CD4-positive, alpha-beta memory T cell (primary cell): ENCODE data around the gene BIVM. TPM values are rescaled to one million over a fixed set of nuclear protein-coding genes. Genes with fewer than 3 reads are reported as not detected.

ENCODE experiments used
- CTCF ChIA-PET: fragments of 350-600 bp; sonication (Branson Sonifier 250); formaldehyde crosslinking; loops from one replicate; lab custom pipeline; 2021; ENCODE audit warnings: inconsistent platforms; ENCODE audit not compliant: partially characterized antibody; lab: Charles Lee
- POLR2A ChIA-PET: fragments of 350-600 bp; sonication (Branson Sonifier 250); formaldehyde crosslinking; loops from one replicate; lab custom pipeline; 2021; ENCODE audit not compliant: partially characterized antibody; lab: Charles Lee
- DNase-seq, 5 donors: peaks; one replicate each; pipeline versions ENCODE4 v3.0.0 to v3.0.0-alpha.2; 2020 to 2022; ENCODE audit warnings: mixed read lengths in 1 of 5
- H3K27ac ChIP-seq: one replicate; pipeline ENCODE4 v1.7.0; 2013; ENCODE audit warnings: low read depth, low read length
- H3K27me3 ChIP-seq: 2 replicates; pipeline ENCODE4 v1.7.0; 2013; ENCODE audit warnings: mild to moderate bottlenecking, low read length, moderate library complexity; ENCODE audit not compliant: insufficient read depth
- H3K36me3 ChIP-seq: 2 replicates; pipeline ENCODE4 v1.7.0; 2013; ENCODE audit warnings: mild to moderate bottlenecking, low read length, moderate library complexity; ENCODE audit not compliant: insufficient read depth
- H3K4me1 ChIP-seq: 2 replicates; pipeline ENCODE4 v1.7.0; 2013; ENCODE audit warnings: mild to moderate bottlenecking, low read length, moderate library complexity; ENCODE audit not compliant: insufficient read depth
- H3K4me3 ChIP-seq, 2 donors: one replicate each; pipeline ENCODE4 v1.7.0; 2013; ENCODE audit warnings: low read length in 2 of 2, mild to moderate bottlenecking in 1 of 2
- H3K9me3 ChIP-seq, 2 donors: one replicate each; pipeline ENCODE4 v1.7.0; 2013; ENCODE audit warnings: low read length in 2 of 2, control low read depth in 1 of 2; ENCODE audit not compliant: control insufficient read depth in 1 of 2
- H3K27ac Mint-ChIP-seq, 7 donors: one replicate each; pipeline ENCODE4 v1.8.0; 2020 to 2021; ENCODE audit warnings: mixed read lengths in 7 of 7, mild to moderate bottlenecking in 6 of 7, inconsistent platforms in 3 of 7, moderate library complexity in 3 of 7
- H3K27me3 Mint-ChIP-seq, 2 donors: one replicate each; pipeline ENCODE4 v1.8.0; 2020 to 2021; ENCODE audit warnings: mixed read lengths in 2 of 2
- H3K36me3 Mint-ChIP-seq, 2 donors: one replicate each; pipeline ENCODE4 v1.8.0; 2020 to 2021; ENCODE audit warnings: mixed read lengths in 2 of 2, inconsistent platforms in 1 of 2, mild to moderate bottlenecking in 1 of 2
- H3K4me1 Mint-ChIP-seq, 4 donors: one replicate each; pipeline ENCODE4 v1.8.0; 2020 to 2021; ENCODE audit warnings: mixed read lengths in 4 of 4, mild to moderate bottlenecking in 1 of 4
- H3K4me3 Mint-ChIP-seq, 8 donors: one replicate each; pipeline ENCODE4 v1.8.0; 2020 to 2021; ENCODE audit warnings: mixed read lengths in 8 of 8, mild to moderate bottlenecking in 7 of 8, moderate library complexity in 6 of 8, inconsistent platforms in 3 of 8
- H3K9me3 Mint-ChIP-seq, 8 donors: one replicate each; pipeline ENCODE4 v1.8.0; 2020 to 2021; ENCODE audit warnings: mixed read lengths in 8 of 8, mild to moderate bottlenecking in 5 of 8, inconsistent platforms in 3 of 8, moderate library complexity in 1 of 8
- intact Hi-C: fragments of 100-400 bp; cut with micrococcal nuclease; formaldehyde crosslinking; loops from one replicate; pipeline ENCODE4 v1.15.1; 2023
- polyA plus RNA-seq, 2 donors: library from polyadenylated mRNA; unstranded; fragments of 300-500 nt; fragmentation: Illumina TruSeq; gene quantifications; one replicate each; pipeline ENCODE4 v1.2.3, GENCODE V29; 2021
- total RNA-seq, 2 experiments: library from RNA; stranded (reverse); gene quantifications; one replicate each; pipeline ENCODE4 v1.2.3, GENCODE V29; 2021

The BIVM gene
- total and polyA plus RNA-seq, 4 experiments from 2014 or later: 7.4 to 10.9 (median 9.8) TPM

- no peaks in the 10 kb centered on the region for H3K27me3 ChIP-seq
- no peaks in the 10 kb centered on the region for H3K27me3 Mint-ChIP-seq
- H3K27ac ChIP-seq: no peak overlapping the region
- peaks cover 0 to 1% (median 0%) of the 10 kb centered on the region in 8 donors for H3K9me3 Mint-ChIP-seq
- H3K36me3 Mint-ChIP-seq: peaks cover 1 to 5% of the 10 kb centered on the region in 2 donors
- ChIA-PET CTCF (no interaction called here), POLR2A (no interaction called here)
- H3K4me1 ChIP-seq: peaks cover 5% of the 10 kb centered on the region
- no peak overlapping the region for H3K4me3 ChIP-seq
- H3K4me1 Mint-ChIP-seq: peaks cover 16 to 25% (median 19%) of the 10 kb centered on the region in 4 donors
- H3K27ac Mint-ChIP-seq: no peak overlapping the region
- no peaks in the 10 kb centered on the region for H3K36me3 ChIP-seq
- intact Hi-C loops: no loop called here
- no peak for DNase-seq
- H3K9me3 ChIP-seq: no peaks in the 10 kb centered on the region
- H3K4me3 Mint-ChIP-seq: no peak overlapping the region
Measured at GRCh38 chr13:102805680-102806079, 6.8 kb downstream of the BIVM start.

- intact Hi-C loops: no loop called here
- peaks cover 3% of the 10 kb centered on the region for H3K4me1 ChIP-seq
- Mint-ChIP-seq H3K4me3 (no peak overlapping the region), H3K36me3 (peaks cover 5 to 21% of the 10 kb centered on the region in 2 donors), H3K4me1 (peaks cover 5 to 12% (median 9%) of the 10 kb centered on the region in 4 donors), H3K27me3 (no peaks in the 10 kb centered on the region), H3K27ac (no peak overlapping the region), H3K9me3 (peaks cover 0 to 12% (median 6%) of the 10 kb centered on the region in 8 donors)
- no peaks in the 10 kb centered on the region for H3K9me3 ChIP-seq
- H3K27ac ChIP-seq: no peak overlapping the region
- ChIA-PET CTCF (no interaction called here), POLR2A (interaction anchor here (1.0 to 1.7 kb wide), 2 partner anchors 34 to 38 kb away, joined by 4 to 5 read pairs; partner anchors contain the start of genes ERCC5 and TEX30)
- H3K27me3 ChIP-seq: no peaks in the 10 kb centered on the region
- DNase-seq: no peak
- no peak overlapping the region for H3K4me3 ChIP-seq
- H3K36me3 ChIP-seq: no peaks in the 10 kb centered on the region
Measured at GRCh38 chr13:102807699-102808098, 8.8 kb downstream of the BIVM start.

- H3K27me3 ChIP-seq: no peaks in the 10 kb centered on the region
Measured at GRCh38 chr13:102812611-102813287, 13.8 kb downstream of the BIVM start.

GRCh38 chr13:102814025-102814607, 15.2 kb downstream of the BIVM start:
- peaks cover 19 to 37% of the 10 kb centered on the region in 2 donors for H3K36me3 Mint-ChIP-seq
- H3K27me3 Mint-ChIP-seq: no peaks in the 10 kb centered on the region
- Histone ChIP-seq H3K36me3 (peaks cover 5% of the 10 kb centered on the region), H3K27me3 (no peaks in the 10 kb centered on the region), H3K27ac (no peak overlapping the region), H3K9me3 (no peaks in the 10 kb centered on the region), H3K4me3 (no peak overlapping the region), H3K4me1 (peaks cover 4% of the 10 kb centered on the region)
- ChIA-PET POLR2A (no interaction called here), CTCF (no interaction called here)
- DNase-seq: no peak
- no peak overlapping the region for H3K27ac Mint-ChIP-seq
- intact Hi-C loops: no loop called here
- H3K9me3 Mint-ChIP-seq: peaks cover 0 to 12% (median 6%) of the 10 kb centered on the region in 8 donors
- no peak overlapping the region for H3K4me3 Mint-ChIP-seq
- H3K4me1 Mint-ChIP-seq: peaks cover 3 to 7% (median 5%) of the 10 kb centered on the region in 4 donors

More at GRCh38 chr13:102812611-102813287, 13.8 kb downstream of the BIVM start:
- Mint-ChIP-seq H3K4me3 (no peak overlapping the region), H3K9me3 (peaks cover 0 to 12% (median 6%) of the 10 kb centered on the region in 8 donors), H3K27me3 (no peaks in the 10 kb centered on the region), H3K27ac (no peak overlapping the region), H3K36me3 (peaks cover 15 to 36% of the 10 kb centered on the region in 2 donors), H3K4me1 (peaks cover 7 to 12% (median 7%) of the 10 kb centered on the region in 4 donors)
- H3K9me3 ChIP-seq: no peaks in the 10 kb centered on the region
- no peak overlapping the region for H3K4me3 ChIP-seq
- CTCF ChIA-PET: interaction anchor here (0.7 kb wide), 1 partner anchor 173 kb away, joined by 3 read pairs; no protein-coding TSS in a partner anchor
- intact Hi-C loops: no loop called here
- H3K4me1 ChIP-seq: peaks cover 4% of the 10 kb centered on the region
- peaks cover 5% of the 10 kb centered on the region for H3K36me3 ChIP-seq
- H3K27ac ChIP-seq: no peak overlapping the region
- POLR2A ChIA-PET: no interaction called here
- DNase-seq: no peak

GRCh38 chr13:102814793-102815192, 15.9 kb downstream of the BIVM start:
- no peaks in the 10 kb centered on the region for H3K27me3 Mint-ChIP-seq
- Histone ChIP-seq H3K27me3 (no peaks in the 10 kb centered on the region), H3K4me3 (no peak overlapping the region), H3K27ac (no peak overlapping the region), H3K36me3 (peaks cover 5% of the 10 kb centered on the region), H3K4me1 (peaks cover 4% of the 10 kb centered on the region), H3K9me3 (no peaks in the 10 kb centered on the region)
- CTCF ChIA-PET: interaction anchor here (1.3 kb wide), 1 partner anchor 235 kb away, joined by 3 read pairs; no protein-coding TSS in a partner anchor
- peaks cover 0 to 12% (median 6%) of the 10 kb centered on the region in 8 donors for H3K9me3 Mint-ChIP-seq
- DNase-seq: no peak
- H3K4me3 Mint-ChIP-seq: no peak overlapping the region
- POLR2A ChIA-PET: no interaction called here
- H3K36me3 Mint-ChIP-seq: peaks cover 23 to 43% of the 10 kb centered on the region in 2 donors
- H3K27ac Mint-ChIP-seq: no peak overlapping the region
- peaks cover 3 to 7% (median 5%) of the 10 kb centered on the region in 4 donors for H3K4me1 Mint-ChIP-seq
- intact Hi-C loops: no loop called here

GRCh38 chr13:102815788-102816187, 16.9 kb downstream of the BIVM start:
- no peak overlapping the region for H3K27ac ChIP-seq
- Mint-ChIP-seq H3K9me3 (peaks cover 0 to 12% (median 6%) of the 10 kb centered on the region in 8 donors), H3K27me3 (no peaks in the 10 kb centered on the region), H3K27ac (no peak overlapping the region), H3K36me3 (peaks cover 28 to 39% of the 10 kb centered on the region in 2 donors), H3K4me1 (peaks cover 3 to 7% (median 6%) of the 10 kb centered on the region in 4 donors), H3K4me3 (no peak overlapping the region)
- ChIA-PET CTCF (interaction anchor here (1.3 kb wide), 1 partner anchor 236 kb away, joined by 3 read pairs; no protein-coding TSS in a partner anchor), POLR2A (no interaction called here)
- peaks cover 5% of the 10 kb centered on the region for H3K36me3 ChIP-seq
- DNase-seq: no peak
- no peak overlapping the region for H3K4me3 ChIP-seq
- H3K27me3 ChIP-seq: no peaks in the 10 kb centered on the region
- H3K4me1 ChIP-seq: peaks cover 4% of the 10 kb centered on the region
- intact Hi-C loops: no loop called here
- H3K9me3 ChIP-seq: no peaks in the 10 kb centered on the region

- no peak overlapping the region for H3K4me3 ChIP-seq
- H3K27ac Mint-ChIP-seq: no peak overlapping the region
- H3K27me3 ChIP-seq: no peaks in the 10 kb centered on the region
- ChIA-PET CTCF (no interaction called here), POLR2A (no interaction called here)
- peaks cover 3 to 7% (median 6%) of the 10 kb centered on the region in 4 donors for H3K4me1 Mint-ChIP-seq
- peaks cover 4% of the 10 kb centered on the region for H3K4me1 ChIP-seq
- no peaks in the 10 kb centered on the region for H3K27me3 Mint-ChIP-seq
- peaks cover 0 to 6% (median 4%) of the 10 kb centered on the region in 8 donors for H3K9me3 Mint-ChIP-seq
- intact Hi-C loops: no loop called here
- no peaks in the 10 kb centered on the region for H3K9me3 ChIP-seq
- DNase-seq: no peak
- peaks cover 5% of the 10 kb centered on the region for H3K36me3 ChIP-seq
- H3K36me3 Mint-ChIP-seq: peaks cover 30 to 32% of the 10 kb centered on the region in 2 donors
- H3K4me3 Mint-ChIP-seq: no peak overlapping the region
- no peak overlapping the region for H3K27ac ChIP-seq
Measured at GRCh38 chr13:102816708-102817107, 17.8 kb downstream of the BIVM start.
